NCI-H2196 (cell line): ENCODE measurements around the gene EFNA2.
A peak's percentile ranks its signal among the peaks of the same experiment; 100 is the strongest.

ENCODE experiments used
- DNase-seq: peaks from one replicate; lab custom pipeline; 2025; ENCODE audit not compliant: unreplicated experiment; lab: John Stamatoyannopoulos, UW

Gene EFNA2

GRCh38 chr19:1259876-1260748 lies 25.6 kb upstream of the EFNA2 start:
- DNase-seq: no peak

- DNase-seq: peak; percentile 98
These were observed 24.7 kb upstream of the EFNA2 start for GRCh38 chr19:1260749-1261537.

- DNase-seq: no peak
These were observed 24.2 kb upstream of the EFNA2 start for GRCh38 chr19:1261538-1261797.

GRCh38 chr19:1261798-1262622 lies 23.7 kb upstream of the EFNA2 start:
- DNase-seq: peak; percentile 82

- no peak for DNase-seq
These were observed 23.0 kb upstream of the EFNA2 start for GRCh38 chr19:1262623-1263123.

- no peak for DNase-seq
These were observed 22.5 kb upstream of the EFNA2 start for GRCh38 chr19:1263188-1263587.

- DNase-seq: no peak
These were observed 20.7 kb upstream of the EFNA2 start for GRCh38 chr19:1264801-1265614.

- no peak for DNase-seq
These were observed 20.0 kb upstream of the EFNA2 start for GRCh38 chr19:1265615-1266128.

- peak; percentile 93 for DNase-seq
These were observed 19.4 kb upstream of the EFNA2 start for GRCh38 chr19:1266129-1266915.

GRCh38 chr19:1266916-1267476 lies 18.7 kb upstream of the EFNA2 start:
- DNase-seq: peak; percentile 78

- no peak for DNase-seq
These were observed 18.0 kb upstream of the EFNA2 start for GRCh38 chr19:1267477-1268225.

GRCh38 chr19:1268226-1269064 lies 17.2 kb upstream of the EFNA2 start:
- no peak for DNase-seq

- DNase-seq: peak; percentile 98
These were observed 16.6 kb upstream of the EFNA2 start, which contains the start of gene CIRBP for GRCh38 chr19:1269065-1269477. TSS of gene CIRBP (plus strand) at chr19:1269332. CDS start at chr19:1270934, 1,602 bp downstream.

- peak; percentile 90 for DNase-seq
These were observed 16.0 kb upstream of the EFNA2 start for GRCh38 chr19:1269478-1270212.

- peak; percentile 62 for DNase-seq
These were observed 15.3 kb upstream of the EFNA2 start for GRCh38 chr19:1270213-1270853.

GRCh38 chr19:1270854-1271527 lies 14.7 kb upstream of the EFNA2 start:
- DNase-seq: no peak
